ENCODE results near the gene PCBD1.

- no peak for TF ChIP-seq POLR2A (IDR thresholded peaks at IDR 0.05; ENCODE audit: low read depth, low read length)
- TF ChIP-seq TAF1 (IDR thresholded peaks at IDR 0.05; ENCODE audit: borderline replicate concordance, low read depth, low read length), result no peak
These were observed 38.8 kb downstream of the PCBD1 start for GRCh38 chr10:70849582-70850016.
